Neural cell (in vitro differentiated cells): ENCODE measurements around the gene IFIT3.

ENCODE experiments used
- EP300 ChIP-seq: fragments of 450-650 bp; conservative IDR thresholded peaks from 2 replicates; pipeline ENCODE4 v1.6.1; 2014; ENCODE audit warnings: antibody characterized with exemption, mild to moderate bottlenecking, moderate library complexity; ENCODE audit not compliant: poor library complexity, severe bottlenecking
- EZH2 ChIP-seq: fragments of 200-600, 300-800 bp; shearing (Covaris generic), sonication (generic); IDR thresholded peaks from 2 replicates; pipeline ENCODE4 v1.6.1; 2014; ENCODE audit warnings: antibody characterized with exemption, low read length, borderline replicate concordance, mild to moderate bottlenecking; ENCODE audit not compliant: insufficient read depth, poor library complexity, severe bottlenecking
- POLR2AphosphoS5 ChIP-seq: IDR thresholded peaks from 2 replicates; pipeline ENCODE4 v1.6.1; 2012
- SMC3 ChIP-seq: fragments of 450-650 bp; conservative IDR thresholded peaks from 2 replicates; pipeline ENCODE4 v1.6.1; 2014; ENCODE audit warnings: antibody characterized with exemption, mild to moderate bottlenecking, moderate library complexity; ENCODE audit not compliant: poor library complexity
- TAF1 ChIP-seq: IDR thresholded peaks from 2 replicates; pipeline ENCODE4 v1.6.1; 2012; ENCODE audit warnings: low read depth
- TF ChIP-seq, protein P1 (sequence below): fragments of 450-650 bp; IDR thresholded peaks from 2 replicates; pipeline ENCODE4 v1.5.1; 2014; ENCODE audit warnings: antibody characterized with exemption, mild to moderate bottlenecking, moderate library complexity; ENCODE audit not compliant: poor library complexity, severe bottlenecking
- TF ChIP-seq, protein P2 (sequence below): IDR thresholded peaks from 2 replicates; pipeline ENCODE4 v1.6.1; 2012; ENCODE audit warnings: borderline replicate concordance

DNA sequence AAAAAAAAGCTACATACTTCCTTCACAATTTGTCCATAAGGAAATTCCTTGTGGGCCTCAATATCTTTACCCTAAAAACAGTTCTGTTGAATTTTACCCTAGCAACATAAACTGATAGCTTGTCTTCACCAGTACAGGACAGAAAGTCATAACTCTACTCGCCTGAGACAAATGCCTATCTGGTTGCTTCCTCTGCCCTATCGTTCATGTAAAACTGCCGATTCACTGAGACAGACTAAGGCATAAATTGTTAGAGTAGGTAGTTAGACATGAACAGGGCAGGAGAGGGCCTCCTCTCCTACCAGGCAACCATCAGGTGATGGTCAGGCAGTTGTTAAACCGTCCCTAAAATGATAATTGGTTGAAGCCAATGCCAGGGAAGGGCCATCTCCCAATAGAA lies 25.0 kb downstream of the IFIT3 start:
- TF ChIP-seq, protein P1, sequence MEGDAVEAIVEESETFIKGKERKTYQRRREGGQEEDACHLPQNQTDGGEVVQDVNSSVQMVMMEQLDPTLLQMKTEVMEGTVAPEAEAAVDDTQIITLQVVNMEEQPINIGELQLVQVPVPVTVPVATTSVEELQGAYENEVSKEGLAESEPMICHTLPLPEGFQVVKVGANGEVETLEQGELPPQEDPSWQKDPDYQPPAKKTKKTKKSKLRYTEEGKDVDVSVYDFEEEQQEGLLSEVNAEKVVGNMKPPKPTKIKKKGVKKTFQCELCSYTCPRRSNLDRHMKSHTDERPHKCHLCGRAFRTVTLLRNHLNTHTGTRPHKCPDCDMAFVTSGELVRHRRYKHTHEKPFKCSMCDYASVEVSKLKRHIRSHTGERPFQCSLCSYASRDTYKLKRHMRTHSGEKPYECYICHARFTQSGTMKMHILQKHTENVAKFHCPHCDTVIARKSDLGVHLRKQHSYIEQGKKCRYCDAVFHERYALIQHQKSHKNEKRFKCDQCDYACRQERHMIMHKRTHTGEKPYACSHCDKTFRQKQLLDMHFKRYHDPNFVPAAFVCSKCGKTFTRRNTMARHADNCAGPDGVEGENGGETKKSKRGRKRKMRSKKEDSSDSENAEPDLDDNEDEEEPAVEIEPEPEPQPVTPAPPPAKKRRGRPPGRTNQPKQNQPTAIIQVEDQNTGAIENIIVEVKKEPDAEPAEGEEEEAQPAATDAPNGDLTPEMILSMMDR: no peak
- TF ChIP-seq POLR2AphosphoS5 (no peak), EZH2 (no peak), EP300 (no peak), SMC3 (no peak), TAF1 (no peak)
- TF ChIP-seq, protein P2, sequence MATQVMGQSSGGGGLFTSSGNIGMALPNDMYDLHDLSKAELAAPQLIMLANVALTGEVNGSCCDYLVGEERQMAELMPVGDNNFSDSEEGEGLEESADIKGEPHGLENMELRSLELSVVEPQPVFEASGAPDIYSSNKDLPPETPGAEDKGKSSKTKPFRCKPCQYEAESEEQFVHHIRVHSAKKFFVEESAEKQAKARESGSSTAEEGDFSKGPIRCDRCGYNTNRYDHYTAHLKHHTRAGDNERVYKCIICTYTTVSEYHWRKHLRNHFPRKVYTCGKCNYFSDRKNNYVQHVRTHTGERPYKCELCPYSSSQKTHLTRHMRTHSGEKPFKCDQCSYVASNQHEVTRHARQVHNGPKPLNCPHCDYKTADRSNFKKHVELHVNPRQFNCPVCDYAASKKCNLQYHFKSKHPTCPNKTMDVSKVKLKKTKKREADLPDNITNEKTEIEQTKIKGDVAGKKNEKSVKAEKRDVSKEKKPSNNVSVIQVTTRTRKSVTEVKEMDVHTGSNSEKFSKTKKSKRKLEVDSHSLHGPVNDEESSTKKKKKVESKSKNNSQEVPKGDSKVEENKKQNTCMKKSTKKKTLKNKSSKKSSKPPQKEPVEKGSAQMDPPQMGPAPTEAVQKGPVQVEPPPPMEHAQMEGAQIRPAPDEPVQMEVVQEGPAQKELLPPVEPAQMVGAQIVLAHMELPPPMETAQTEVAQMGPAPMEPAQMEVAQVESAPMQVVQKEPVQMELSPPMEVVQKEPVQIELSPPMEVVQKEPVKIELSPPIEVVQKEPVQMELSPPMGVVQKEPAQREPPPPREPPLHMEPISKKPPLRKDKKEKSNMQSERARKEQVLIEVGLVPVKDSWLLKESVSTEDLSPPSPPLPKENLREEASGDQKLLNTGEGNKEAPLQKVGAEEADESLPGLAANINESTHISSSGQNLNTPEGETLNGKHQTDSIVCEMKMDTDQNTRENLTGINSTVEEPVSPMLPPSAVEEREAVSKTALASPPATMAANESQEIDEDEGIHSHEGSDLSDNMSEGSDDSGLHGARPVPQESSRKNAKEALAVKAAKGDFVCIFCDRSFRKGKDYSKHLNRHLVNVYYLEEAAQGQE: no peak
